Activated naive CD8-positive, alpha-beta T cell treated with anti-CD3 and anti-CD28 coated beads, Interleukin-2, amount 50 U/mL, for 24 hours (primary cell): Measurements from ENCODE around the gene PDE4D.
A peak's percentile ranks its signal among the peaks of the same experiment; 100 is the strongest.

Experiments used
- ATAC-seq: fragments of 150-1000 bp; cut with Tn5 transposase; one replicate; pipeline ENCODE4 v1.10.0; 2021
- DNase-seq: peaks from one replicate; pipeline ENCODE4 v3.0.0; 2021
- H3K27ac Mint-ChIP-seq: one replicate; pipeline ENCODE4 v1.8.0; 2021; ENCODE audit warnings: mild to moderate bottlenecking, mixed read lengths
- H3K27me3 Mint-ChIP-seq: one replicate; pipeline ENCODE4 v1.8.0; 2021; ENCODE audit warnings: mixed read lengths
- H3K36me3 Mint-ChIP-seq: one replicate; pipeline ENCODE4 v1.8.0; 2021; ENCODE audit warnings: low read depth, mixed read lengths
- H3K4me1 Mint-ChIP-seq: one replicate; pipeline ENCODE4 v1.8.0; 2021; ENCODE audit warnings: mixed read lengths
- H3K4me3 Mint-ChIP-seq: one replicate; pipeline ENCODE4 v1.8.0; 2021; ENCODE audit warnings: mild to moderate bottlenecking, moderate library complexity, mixed read lengths
- H3K9me3 Mint-ChIP-seq: one replicate; pipeline ENCODE4 v1.8.0; 2021; ENCODE audit warnings: mixed read lengths

Gene PDE4D

DNA sequence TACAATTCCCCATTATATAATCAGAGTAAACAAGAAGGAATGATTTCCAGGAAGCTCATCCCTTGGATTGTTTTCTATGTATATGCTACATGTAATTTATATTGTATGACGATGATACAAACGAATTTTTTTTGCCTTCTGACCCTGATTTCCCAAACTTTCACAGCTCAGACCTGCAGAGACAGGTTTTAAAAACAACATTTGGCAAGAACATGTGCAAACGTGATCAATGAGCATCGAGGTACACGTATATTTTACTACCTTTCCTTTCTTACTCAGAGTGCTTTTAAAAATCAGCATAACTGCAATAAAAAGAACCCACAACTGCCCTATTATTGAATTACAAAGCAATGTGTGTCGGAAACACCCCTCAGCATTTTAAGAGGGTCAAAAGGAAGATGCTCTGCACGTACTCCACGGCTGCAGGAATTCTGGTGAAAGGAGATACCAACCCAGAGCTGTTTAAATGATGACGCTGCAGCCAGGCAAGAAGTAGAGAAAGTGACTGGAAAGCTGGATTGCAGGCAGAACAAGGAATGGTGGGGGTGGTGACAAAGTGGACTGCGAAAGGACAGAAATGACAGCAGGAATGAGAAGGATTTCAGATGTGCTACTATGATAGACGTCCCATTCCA lies 777.2 kb downstream of the PDE4D start:
- H3K4me3 Mint-ChIP-seq, result no peak overlapping the region
- DNase-seq (no peak), ATAC-seq (no peak)
- peaks cover 2% of the 10 kb centered on the region for H3K4me1 Mint-ChIP-seq
- H3K9me3 Mint-ChIP-seq, result no peaks in the 10 kb centered on the region
- no peaks in the 10 kb centered on the region for H3K27me3 Mint-ChIP-seq
- no peaks in the 10 kb centered on the region for H3K36me3 Mint-ChIP-seq
- no peak overlapping the region for H3K27ac Mint-ChIP-seq

GRCh38 chr5:59115345-59115744 lies 778.2 kb downstream of the PDE4D start:
- Mint-ChIP-seq H3K4me1 (peaks cover 2% of the 10 kb centered on the region), H3K27ac (no peak overlapping the region), H3K27me3 (no peaks in the 10 kb centered on the region), H3K9me3 (no peaks in the 10 kb centered on the region), H3K36me3 (no peaks in the 10 kb centered on the region), H3K4me3 (no peak overlapping the region)
- no peak for DNase-seq
- ATAC-seq, result no peak

GRCh38 chr5:59109383-59109782 lies 784.1 kb downstream of the PDE4D start:
- Mint-ChIP-seq H3K4me3 (no peak overlapping the region), H3K36me3 (no peaks in the 10 kb centered on the region), H3K4me1 (peaks cover 3% of the 10 kb centered on the region), H3K27me3 (no peaks in the 10 kb centered on the region), H3K27ac (no peak overlapping the region), H3K9me3 (no peaks in the 10 kb centered on the region)
- DNase-seq, result no peak
- no peak for ATAC-seq

GRCh38 chr5:59107692-59108091 lies 785.8 kb downstream of the PDE4D start:
- Mint-ChIP-seq H3K4me1 (peaks cover 9% of the 10 kb centered on the region), H3K36me3 (no peaks in the 10 kb centered on the region), H3K9me3 (no peaks in the 10 kb centered on the region), H3K27me3 (no peaks in the 10 kb centered on the region), H3K27ac (no peak overlapping the region), H3K4me3 (no peak overlapping the region)
- ATAC-seq (no peak), DNase-seq (no peak)

GRCh38 chr5:59104400-59105127 lies 789.0 kb downstream of the PDE4D start:
- H3K9me3 Mint-ChIP-seq, result no peaks in the 10 kb centered on the region
- no peak for ATAC-seq
- H3K4me3 Mint-ChIP-seq, result no peak overlapping the region
- H3K4me1 Mint-ChIP-seq, result peaks cover 26% of the 10 kb centered on the region
- H3K27ac Mint-ChIP-seq, result no peak overlapping the region
- no peaks in the 10 kb centered on the region for H3K27me3 Mint-ChIP-seq
- H3K36me3 Mint-ChIP-seq, result no peaks in the 10 kb centered on the region
- no peak for DNase-seq

GRCh38 chr5:59103303-59103702 lies 790.2 kb downstream of the PDE4D start:
- DNase-seq (no peak), ATAC-seq (no peak)
- Mint-ChIP-seq H3K27ac (no peak overlapping the region), H3K9me3 (no peaks in the 10 kb centered on the region), H3K4me3 (no peak overlapping the region), H3K27me3 (no peaks in the 10 kb centered on the region), H3K36me3 (no peaks in the 10 kb centered on the region), H3K4me1 (peaks cover 38% of the 10 kb centered on the region)

- ATAC-seq (peak; percentile 74), DNase-seq (no peak)
- Mint-ChIP-seq H3K9me3 (no peaks in the 10 kb centered on the region), H3K27ac (no peak overlapping the region), H3K36me3 (no peaks in the 10 kb centered on the region), H3K27me3 (no peaks in the 10 kb centered on the region), H3K4me1 (peaks cover 40% of the 10 kb centered on the region), H3K4me3 (no peak overlapping the region)
Measured at GRCh38 chr5:59102437-59102836, 791.1 kb downstream of the PDE4D start.

- Mint-ChIP-seq H3K27me3 (no peaks in the 10 kb centered on the region), H3K36me3 (no peaks in the 10 kb centered on the region), H3K9me3 (no peaks in the 10 kb centered on the region), H3K4me1 (peaks cover 41% of the 10 kb centered on the region), H3K4me3 (no peak overlapping the region), H3K27ac (no peak overlapping the region)
- no peak for DNase-seq
- no peak for ATAC-seq
Measured at GRCh38 chr5:59100875-59101274, 792.7 kb downstream of the PDE4D start.

DNA sequence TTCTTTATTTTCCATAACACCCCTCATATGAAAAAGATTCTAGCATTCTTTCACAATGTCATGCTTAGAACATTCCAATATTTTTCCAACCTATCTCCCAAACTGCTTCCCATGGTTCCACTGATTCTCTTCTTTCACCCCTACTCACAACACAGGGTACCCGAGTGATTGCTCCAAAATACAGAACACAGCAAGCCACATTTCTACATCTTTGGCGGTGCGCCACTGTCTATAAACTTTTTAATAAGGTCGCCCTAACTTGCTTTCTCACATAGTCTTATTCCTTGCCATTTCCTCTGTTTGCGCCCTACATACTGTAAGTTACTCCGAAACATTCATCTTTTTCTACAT lies 793.6 kb downstream of the PDE4D start:
- H3K36me3 Mint-ChIP-seq, result no peaks in the 10 kb centered on the region
- H3K4me1 Mint-ChIP-seq, result peaks cover 43% of the 10 kb centered on the region
- ATAC-seq (no peak), DNase-seq (no peak)
- no peak overlapping the region for H3K4me3 Mint-ChIP-seq
- no peaks in the 10 kb centered on the region for H3K27me3 Mint-ChIP-seq
- peak overlapping the region; percentile 26 for H3K27ac Mint-ChIP-seq
- no peaks in the 10 kb centered on the region for H3K9me3 Mint-ChIP-seq

- peak overlapping the region; percentile 26 for H3K27ac Mint-ChIP-seq
- peaks cover 40% of the 10 kb centered on the region for H3K4me1 Mint-ChIP-seq
Measured at GRCh38 chr5:59099270-59099994, 794.1 kb downstream of the PDE4D start.

GRCh38 chr5:59098743-59099142 lies 794.8 kb downstream of the PDE4D start:
- peaks cover 40% of the 10 kb centered on the region for H3K4me1 Mint-ChIP-seq
- DNase-seq, result no peak
- no peak overlapping the region for H3K4me3 Mint-ChIP-seq
- H3K27ac Mint-ChIP-seq, result no peak overlapping the region
- no peaks in the 10 kb centered on the region for H3K27me3 Mint-ChIP-seq
- H3K9me3 Mint-ChIP-seq, result no peaks in the 10 kb centered on the region
- no peak for ATAC-seq
- H3K36me3 Mint-ChIP-seq, result no peaks in the 10 kb centered on the region

More at GRCh38 chr5:59099270-59099994, 794.1 kb downstream of the PDE4D start:
- H3K27me3 Mint-ChIP-seq, result no peaks in the 10 kb centered on the region
- no peaks in the 10 kb centered on the region for H3K9me3 Mint-ChIP-seq
- peak overlapping the region; percentile 3 for H3K4me3 Mint-ChIP-seq
- ATAC-seq (peak; percentile 97), DNase-seq (peak; percentile 20)
- no peaks in the 10 kb centered on the region for H3K36me3 Mint-ChIP-seq

DNA sequence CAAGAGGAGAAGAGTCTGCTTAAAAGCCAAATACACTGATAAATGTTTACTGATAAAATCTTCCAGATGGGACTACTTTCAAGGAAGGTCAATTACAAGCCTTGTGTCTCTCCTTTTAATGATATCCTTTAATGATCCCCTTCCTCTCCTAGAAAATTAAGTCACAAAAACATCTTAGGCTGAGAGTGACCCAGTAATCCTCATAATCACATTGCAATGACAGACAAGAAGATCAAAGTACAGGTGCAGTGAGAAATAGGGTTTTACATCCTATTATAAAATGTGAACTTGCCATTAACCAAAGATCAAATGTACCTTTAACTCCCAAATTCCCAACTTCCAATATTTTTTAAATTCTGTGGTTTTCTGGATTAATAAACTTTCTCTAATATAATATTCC lies 795.8 kb downstream of the PDE4D start:
- no peak for DNase-seq
- Mint-ChIP-seq H3K4me1 (peaks cover 45% of the 10 kb centered on the region), H3K27ac (no peak overlapping the region), H3K27me3 (no peaks in the 10 kb centered on the region), H3K9me3 (no peaks in the 10 kb centered on the region), H3K4me3 (no peak overlapping the region), H3K36me3 (no peaks in the 10 kb centered on the region)
- no peak for ATAC-seq

DNA sequence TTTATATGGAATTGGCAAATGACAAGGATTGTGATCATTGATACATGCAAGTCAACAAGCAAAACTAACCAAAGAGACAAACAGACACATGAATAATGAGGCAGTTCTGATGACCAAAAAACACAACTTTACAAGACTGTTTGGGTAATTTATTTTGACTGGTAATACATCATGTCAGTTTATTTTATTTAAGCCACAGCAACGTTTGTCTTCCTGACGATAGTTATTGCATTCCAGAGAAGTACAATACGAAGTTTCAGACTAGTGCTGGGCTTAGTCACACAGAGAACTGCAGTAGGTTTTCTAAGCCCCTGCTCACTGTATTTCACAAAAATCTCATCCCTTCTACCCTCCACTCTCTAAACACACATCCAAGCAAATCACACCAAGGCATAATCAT lies 796.4 kb downstream of the PDE4D start:
- H3K4me1 Mint-ChIP-seq, result peaks cover 43% of the 10 kb centered on the region
- H3K27ac Mint-ChIP-seq, result no peak overlapping the region
- no peaks in the 10 kb centered on the region for H3K9me3 Mint-ChIP-seq
- no peaks in the 10 kb centered on the region for H3K27me3 Mint-ChIP-seq
- no peak for DNase-seq
- no peak overlapping the region for H3K4me3 Mint-ChIP-seq
- no peak for ATAC-seq
- no peaks in the 10 kb centered on the region for H3K36me3 Mint-ChIP-seq

DNA sequence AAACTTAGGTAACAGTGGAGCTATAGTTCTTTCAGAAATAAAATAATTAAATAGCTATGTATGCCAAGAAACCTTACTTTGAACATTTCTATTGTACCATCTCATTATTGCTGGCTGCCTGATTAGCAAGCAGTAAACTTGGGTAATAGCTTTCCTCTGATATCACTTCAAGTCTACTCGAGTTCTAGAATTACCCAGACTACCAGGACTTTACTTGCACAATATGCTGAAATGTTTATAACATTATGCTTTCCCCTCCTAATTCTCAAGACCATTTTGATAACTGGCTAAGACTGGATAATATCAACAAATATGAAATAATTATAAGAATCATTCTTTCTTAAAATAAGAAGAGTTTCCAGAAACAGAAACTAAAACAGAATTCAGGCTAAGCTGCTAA lies 798.0 kb downstream of the PDE4D start:
- H3K27me3 Mint-ChIP-seq, result no peaks in the 10 kb centered on the region

DNA sequence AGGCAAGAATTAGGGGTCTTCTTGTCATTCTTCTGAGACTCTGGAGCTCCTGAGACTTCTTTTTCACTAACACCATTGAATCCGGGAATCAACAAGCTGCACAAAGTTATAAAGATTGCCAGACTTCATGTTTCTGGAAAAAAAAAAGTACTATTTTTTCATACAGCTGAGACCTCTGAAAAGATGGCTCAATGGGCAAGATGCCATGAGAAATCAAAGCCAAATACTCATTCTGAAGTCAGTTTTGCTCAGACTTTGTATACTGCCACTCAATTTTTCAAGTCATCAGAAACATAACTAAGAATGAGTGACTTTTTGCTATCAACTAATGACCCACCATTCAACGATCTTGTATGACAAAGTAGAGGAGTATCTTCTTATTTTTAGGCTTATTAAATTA lies 798.7 kb downstream of the PDE4D start:
- ATAC-seq (no peak), DNase-seq (no peak)
- H3K27ac Mint-ChIP-seq, result no peak overlapping the region
- H3K4me3 Mint-ChIP-seq, result no peak overlapping the region
- no peaks in the 10 kb centered on the region for H3K27me3 Mint-ChIP-seq
- H3K9me3 Mint-ChIP-seq, result no peaks in the 10 kb centered on the region
- peaks cover 31% of the 10 kb centered on the region for H3K4me1 Mint-ChIP-seq
- no peaks in the 10 kb centered on the region for H3K36me3 Mint-ChIP-seq

More for the DNA sequence above, 798.0 kb downstream of the PDE4D start:
- Mint-ChIP-seq H3K9me3 (no peaks in the 10 kb centered on the region), H3K36me3 (no peaks in the 10 kb centered on the region), H3K27ac (no peak overlapping the region), H3K4me3 (no peak overlapping the region), H3K4me1 (peaks cover 37% of the 10 kb centered on the region)
- DNase-seq (no peak), ATAC-seq (no peak)
